SU-DHL-6 (cell line): Measurements from ENCODE around the gene TLK1.

ENCODE experiments used
- H2AFZ ChIP-seq: fragments of 200-600 bp; sonication (generic); 2 replicates; pipeline ENCODE4 v1.6.1; 2014; ENCODE audit warnings: low read depth, mild to moderate bottlenecking, moderate library complexity, mixed read lengths, antibody characterized with exemption, low read length; ENCODE audit not compliant: severe bottlenecking
- H3F3A ChIP-seq: fragments of 200-600 bp; shearing (Covaris generic); 2 replicates; pipeline ENCODE4 v1.6.0; 2016; ENCODE audit warnings: antibody characterized with exemption, mild to moderate bottlenecking; ENCODE audit not compliant: insufficient read depth
- H3K27ac ChIP-seq: fragments of 200-600 bp; sonication (generic); 2 replicates; pipeline ENCODE4 v1.5.1; 2016; ENCODE audit warnings: low read depth, mild to moderate bottlenecking, low read length, moderate library complexity, mixed read lengths
- H3K27me3 ChIP-seq: fragments of 200-600 bp; sonication (generic), shearing (Covaris generic); 2 replicates; pipeline ENCODE4 v1.6.0; 2014; ENCODE audit warnings: mild to moderate bottlenecking, low read length
- H3K36me3 ChIP-seq: fragments of 200-600 bp; sonication (generic); 2 replicates; pipeline ENCODE4 v1.6.1; 2014; ENCODE audit warnings: mild to moderate bottlenecking, low read length, mixed read lengths
- H3K4me2 ChIP-seq: fragments of 300-600, 200-600 bp; shearing (Covaris generic), sonication (generic); 2 replicates; pipeline ENCODE4 v1.6.0; 2014; ENCODE audit warnings: low read length, low read depth, mild to moderate bottlenecking; ENCODE audit not compliant: poor library complexity, severe bottlenecking
- H3K4me3 ChIP-seq: fragments of 200-600 bp; sonication (generic); 2 replicates; pipeline ENCODE4 v1.5.1; 2014; ENCODE audit warnings: antibody characterized with exemption, low read length, mild to moderate bottlenecking, mixed read lengths; ENCODE audit not compliant: insufficient read depth, poor library complexity, severe bottlenecking
- H3K79me2 ChIP-seq: fragments of 200-600 bp; sonication (generic); 2 replicates; pipeline ENCODE4 v1.6.1; 2014; ENCODE audit warnings: mild to moderate bottlenecking, low read length, moderate library complexity; ENCODE audit not compliant: insufficient read depth
- H3K9ac ChIP-seq: fragments of 200-600 bp; sonication (generic); 2 replicates; pipeline ENCODE4 v1.7.0; 2014; ENCODE audit warnings: mild to moderate bottlenecking, low read length
- H3K9me2 ChIP-seq: fragments of 200-600 bp; sonication (generic); replicated peaks from 2 replicates; pipeline ENCODE4 v1.6.1; 2014; ENCODE audit warnings: low read length; ENCODE audit not compliant: insufficient read depth
- H3K9me3 ChIP-seq: fragments of 200-600 bp; sonication (generic); 2 replicates; pipeline ENCODE4 v1.6.1; 2014; ENCODE audit warnings: low read length, mixed read lengths; ENCODE audit not compliant: insufficient read depth
- H4K20me1 ChIP-seq: fragments of 200-600 bp; sonication (generic); 2 replicates; pipeline ENCODE4 v1.6.1; 2014; ENCODE audit warnings: low read depth, mild to moderate bottlenecking, antibody characterized with exemption, low read length, moderate library complexity, mixed read lengths
- CTCF ChIP-seq: fragments of 200-600 bp; sonication (generic); IDR thresholded peaks from one replicate; pipeline ENCODE4 v1.5.1; 2017; ENCODE audit warnings: antibody characterized with exemption, mild to moderate bottlenecking, low read length, moderate library complexity; ENCODE audit not compliant: insufficient read depth, poor library complexity, severe bottlenecking
- EZH2phosphoT487 ChIP-seq: fragments of 200-600 bp; sonication (generic), shearing (Covaris generic); conservative IDR thresholded peaks from 2 replicates; pipeline ENCODE4 v1.6.1; 2018; ENCODE audit warnings: mild to moderate bottlenecking, antibody characterized with exemption, low read length, moderate library complexity, mixed read lengths

TLK1 gene

GRCh38 chr2:171146633-171147032, 14.1 kb downstream of the TLK1 start:
- no peak overlapping the region for H2AFZ ChIP-seq
- peaks cover 100% of the 10 kb centered on the region for H3K79me2 ChIP-seq
- no peak overlapping the region for H3K27ac ChIP-seq
- H3F3A ChIP-seq = peaks cover 31% of the 10 kb centered on the region
- TF ChIP-seq CTCF = no peak
- no peak for TF ChIP-seq EZH2phosphoT487
- no peaks in the 10 kb centered on the region for H3K27me3 ChIP-seq
- H3K9me3 ChIP-seq = no peaks in the 10 kb centered on the region
- peaks cover 84% of the 10 kb centered on the region for H4K20me1 ChIP-seq
- H3K4me3 ChIP-seq = no peak overlapping the region
- H3K9ac ChIP-seq = no peak overlapping the region
- H3K4me2 ChIP-seq = peak overlapping the region; percentile 10
- H3K9me2 ChIP-seq = no peaks in the 10 kb centered on the region
- H3K36me3 ChIP-seq = no peaks in the 10 kb centered on the region

- Histone ChIP-seq H4K20me1 (peaks cover 89% of the 10 kb centered on the region), H3K4me3 (no peak overlapping the region), H3K27me3 (no peaks in the 10 kb centered on the region), H3K9me2 (no peaks in the 10 kb centered on the region), H3K4me2 (peak overlapping the region; percentile 10), H2AFZ (no peak overlapping the region), H3K36me3 (no peaks in the 10 kb centered on the region), H3K79me2 (peaks cover 100% of the 10 kb centered on the region), H3K27ac (no peak overlapping the region), H3F3A (peaks cover 34% of the 10 kb centered on the region), H3K9ac (no peak overlapping the region), H3K9me3 (no peaks in the 10 kb centered on the region)
- TF ChIP-seq EZH2phosphoT487 = no peak
- no peak for TF ChIP-seq CTCF
Observed at GRCh38 chr2:171146071-171146470, 14.6 kb downstream of the TLK1 start.

GRCh38 chr2:171143670-171144062, 17.0 kb downstream of the TLK1 start:
- Histone ChIP-seq H3K4me3 (no peak overlapping the region), H3K27me3 (no peaks in the 10 kb centered on the region), H3F3A (peaks cover 42% of the 10 kb centered on the region), H3K27ac (no peak overlapping the region), H3K9me3 (no peaks in the 10 kb centered on the region), H3K36me3 (no peaks in the 10 kb centered on the region), H2AFZ (no peak overlapping the region), H3K4me2 (peak overlapping the region; percentile 3), H3K9me2 (no peaks in the 10 kb centered on the region), H3K9ac (no peak overlapping the region), H4K20me1 (peaks cover 87% of the 10 kb centered on the region), H3K79me2 (peaks cover 100% of the 10 kb centered on the region)
- TF ChIP-seq EZH2phosphoT487 (no peak), CTCF (no peak)

GRCh38 chr2:171142398-171142797, 18.3 kb downstream of the TLK1 start:
- Histone ChIP-seq H3K36me3 (no peaks in the 10 kb centered on the region), H3F3A (peaks cover 37% of the 10 kb centered on the region), H3K9ac (no peak overlapping the region), H3K4me2 (peak overlapping the region; percentile 1), H3K79me2 (peaks cover 99% of the 10 kb centered on the region), H3K9me3 (no peaks in the 10 kb centered on the region), H3K27me3 (no peaks in the 10 kb centered on the region), H3K27ac (no peak overlapping the region), H4K20me1 (peaks cover 85% of the 10 kb centered on the region), H2AFZ (no peak overlapping the region), H3K9me2 (no peaks in the 10 kb centered on the region), H3K4me3 (no peak overlapping the region)
- no peak for TF ChIP-seq EZH2phosphoT487
- TF ChIP-seq CTCF = no peak
